SK-N-SH (cell line): ENCODE measurements around the gene TMPRSS11B. TPM values are rescaled to one million over a fixed set of nuclear protein-coding genes. Genes with fewer than 3 reads are reported as not detected.

ENCODE experiments used
- CTCF ChIA-PET: fragments of 300-600, 350-600 bp; formaldehyde crosslinking; extraction: SDS; loops from one replicate; lab custom pipeline; 2021; lab: Yijun Ruan, JAX
- POLR2A ChIA-PET: fragments of 350-600 bp; sonication (Branson Sonifier 250); formaldehyde crosslinking; extraction: SDS; loops from one replicate; lab custom pipeline; 2020; ENCODE audit warnings: antibody characterized with exemption, inconsistent platforms; lab: Yijun Ruan, JAX
- DNase-seq: peaks from one replicate; pipeline ENCODE4 v3.0.0; 2012
- H2AFZ ChIP-seq: fragments of 200-600 bp; sonication (generic); 2 replicates; pipeline ENCODE4 v1.8.1; 2016; ENCODE audit warnings: antibody characterized with exemption, mild to moderate bottlenecking, low read depth
- H3F3A ChIP-seq: fragments of 200-600 bp; sonication (generic); replicated peaks from 2 replicates; pipeline ENCODE3; 2016; ENCODE audit warnings: antibody characterized with exemption, mild to moderate bottlenecking; ENCODE audit not compliant: insufficient read depth
- H3K27ac ChIP-seq, 2 experiments: fragments of 200-500 bp in 1 of 2; fragments of 200-600 bp in 1 of 2; sonication (Bioruptor generic) in 1 of 2; sonication (generic), shearing (Covaris generic) in 1 of 2; 2 replicates each; pipeline versions ENCODE4 v1.5.1 to v1.6.1; 2014 to 2016; ENCODE audit warnings: low read depth in 2 of 2, inconsistent platforms in 1 of 2, low read length in 1 of 2, mild to moderate bottlenecking in 1 of 2, mixed read lengths in 1 of 2
- H3K27me3 ChIP-seq: fragments of 200-600 bp; sonication (generic), shearing (Covaris generic); 2 replicates; pipeline ENCODE4 v1.6.1; 2016; ENCODE audit warnings: mixed run types; ENCODE audit not compliant: insufficient read depth
- H3K36me3 ChIP-seq, 2 experiments: fragments of 200-500 bp in 1 of 2; fragments of 200-600 bp in 1 of 2; sonication (Bioruptor generic) in 1 of 2; sonication (generic) in 1 of 2; replicated peaks in 1 of 2; 2 replicates each; pipeline versions ENCODE3 to v1.5.1; 2014 to 2016; ENCODE audit warnings: low read length in 1 of 2, mild to moderate bottlenecking in 1 of 2; ENCODE audit not compliant: insufficient read depth in 2 of 2, control insufficient read depth in 1 of 2
- H3K4me1 ChIP-seq, 2 experiments: fragments of 200-500 bp in 1 of 2; fragments of 200-600 bp in 1 of 2; sonication (Bioruptor generic) in 1 of 2; sonication (generic), shearing (Covaris generic) in 1 of 2; 2 replicates each; pipeline versions ENCODE4 v1.5.1 to v1.6.1; 2014 to 2016; ENCODE audit warnings: low read depth in 1 of 2, low read length in 1 of 2, mixed run types in 1 of 2; ENCODE audit not compliant: insufficient read depth in 2 of 2, control insufficient read depth in 1 of 2
- H3K4me2 ChIP-seq: fragments of 200-600 bp; sonication (generic), shearing (Covaris generic); 2 replicates; pipeline ENCODE4 v1.6.1; 2017; ENCODE audit warnings: mixed run types
- H3K4me3 ChIP-seq, 2 experiments: fragments of 200-500 bp in 1 of 2; fragments of 200-600 bp in 1 of 2; sonication (Bioruptor generic) in 1 of 2; sonication (generic), shearing (Covaris generic) in 1 of 2; 2 replicates each; pipeline versions ENCODE4 v1.5.1 to v1.8.1; 2014 to 2016; ENCODE audit warnings: low read depth in 2 of 2, inconsistent platforms in 1 of 2, low read length in 1 of 2, mild to moderate bottlenecking in 1 of 2, mixed read lengths in 1 of 2, moderate library complexity in 1 of 2
- H3K79me2 ChIP-seq: fragments of 200-600 bp; sonication (generic); 2 replicates; pipeline ENCODE4 v1.8.1; 2017; ENCODE audit warnings: mild to moderate bottlenecking; ENCODE audit not compliant: insufficient read depth
- H3K9ac ChIP-seq: fragments of 200-600 bp; sonication (generic); 2 replicates; pipeline ENCODE4 v1.6.1; 2017; ENCODE audit warnings: mixed run types
- H3K9me2 ChIP-seq: fragments of 200-600 bp; sonication (generic); 2 replicates; pipeline ENCODE4 v1.6.1; 2017; ENCODE audit warnings: mixed run types
- H3K9me3 ChIP-seq: fragments of 200-600 bp; sonication (generic); 2 replicates; pipeline ENCODE4 v1.6.1; 2017; ENCODE audit warnings: mixed run types, mild to moderate bottlenecking, moderate library complexity
- H4K20me1 ChIP-seq: fragments of 200-600 bp; sonication (generic); 2 replicates; pipeline ENCODE4 v1.6.1; 2017; ENCODE audit warnings: mild to moderate bottlenecking, mixed run types; ENCODE audit not compliant: insufficient read depth
- EZH2phosphoT487 ChIP-seq: fragments of 200-600 bp; sonication (generic); IDR thresholded peaks from 2 replicates; pipeline ENCODE4 v1.6.1; 2017; ENCODE audit warnings: low read depth, mixed run types, mild to moderate bottlenecking, antibody characterized with exemption, moderate library complexity, borderline replicate concordance
- FOSL2 ChIP-seq: IDR thresholded peaks from 2 replicates; pipeline ENCODE4 v1.4.0; 2012; ENCODE audit warnings: low read depth, mild to moderate bottlenecking, moderate library complexity, borderline replicate concordance
- MEF2A ChIP-seq: IDR thresholded peaks from 2 replicates; pipeline ENCODE4 v1.4.0; 2012; ENCODE audit warnings: low read depth, borderline replicate concordance
- MXI1 ChIP-seq: IDR thresholded peaks from 2 replicates; pipeline ENCODE4 v1.6.1; 2012; ENCODE audit warnings: mild to moderate bottlenecking, low read depth, low read length, improper control_type of control experiment
- POLR2AphosphoS5 ChIP-seq: IDR thresholded peaks from 2 replicates; pipeline ENCODE4 v1.6.1; 2012; ENCODE audit warnings: low read depth, low read length
- TAF1 ChIP-seq: IDR thresholded peaks from 2 replicates; pipeline ENCODE4 v1.6.1; 2012; ENCODE audit warnings: low read depth, mild to moderate bottlenecking, low read length, moderate library complexity, borderline replicate concordance
- YY1 ChIP-seq: IDR thresholded peaks from 2 replicates; pipeline ENCODE4 v1.4.0; 2012; ENCODE audit warnings: low read depth, mild to moderate bottlenecking
- WGBS: methylation state at CpG from one replicate; pipeline ENCODE4 v1.1.6; 2017; ENCODE audit warnings: low lambda C conversion rate; 5-methylcytosine and 5-hydroxymethylcytosine counted together
- polyA plus RNA-seq, 3 experiments: library from polyadenylated mRNA; depleted of rRNA; stranded (reverse); fragments of >200 nt; gene quantifications; 2 replicates each; pipeline ENCODE4 v1.2.3, GENCODE V29; 2012
- TF ChIP-seq, protein P1 (sequence below): IDR thresholded peaks from 2 replicates; pipeline ENCODE4 v1.6.1; 2012; ENCODE audit warnings: mild to moderate bottlenecking, low read depth, low read length, moderate library complexity
- TF ChIP-seq, protein P2 (sequence below): fragments of 200-600 bp; sonication (generic); IDR thresholded peaks from 2 replicates; pipeline ENCODE4 v1.6.1; 2017; ENCODE audit warnings: antibody characterized with exemption, mild to moderate bottlenecking, moderate library complexity
- TF ChIP-seq, protein P3 (sequence below): IDR thresholded peaks from 2 replicates; pipeline ENCODE4; 2012

TMPRSS11B gene
- polyA plus RNA-seq, 1 of the 3 experiments (the other 2 are of a cell fraction): not detected

DNA sequence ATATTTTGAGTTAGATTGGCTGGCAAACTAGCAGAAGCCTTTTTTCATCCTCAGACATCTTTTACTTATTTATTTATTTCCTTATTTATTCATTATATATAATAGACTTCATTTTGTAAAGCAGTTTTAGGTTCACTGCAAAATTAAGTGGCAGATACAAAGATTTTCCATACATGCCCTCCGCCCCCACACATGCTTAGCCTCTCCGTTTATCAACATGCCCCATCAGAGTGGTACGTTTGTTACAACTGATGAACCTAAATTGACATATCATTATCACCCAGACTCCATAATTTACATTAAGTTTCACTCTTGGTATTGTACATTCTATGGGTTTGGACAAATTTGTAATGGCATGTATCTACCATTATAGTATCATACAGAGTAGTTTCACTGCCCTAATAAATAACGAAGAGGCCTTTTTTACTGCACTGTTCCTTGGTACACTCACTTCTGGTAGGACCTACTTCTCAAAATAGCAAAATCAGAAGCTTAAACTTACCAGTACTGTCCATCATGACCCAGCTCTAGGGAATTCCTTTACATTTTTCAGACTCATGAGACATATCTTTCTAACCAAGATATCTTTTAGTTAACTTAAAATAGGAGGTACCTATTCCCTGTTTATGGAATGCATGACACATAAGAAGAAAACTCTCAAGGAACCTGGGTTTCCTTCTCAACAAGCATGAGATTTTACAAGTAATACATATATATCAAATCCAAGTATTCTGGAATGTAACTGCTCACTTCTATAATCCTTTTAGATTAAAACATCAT is 4.8 kb upstream of the TMPRSS11B start:
- Histone ChIP-seq H3F3A (no peaks in the 10 kb centered on the region), H2AFZ (no peak overlapping the region), H3K4me2 (no peak overlapping the region), H3K9me2 (0 out of 2 replicates have a peak, but pooled peaks cover 3% of the 10 kb centered on the region), H3K9ac (no peak overlapping the region), H3K27ac (no peak overlapping the region), H3K79me2 (no peaks in the 10 kb centered on the region), H3K27me3 (peaks cover 4% of the 10 kb centered on the region; the same call in 1 of the 2 replicates), H4K20me1 (no peaks in the 10 kb centered on the region), H3K4me1 (no peaks in the 10 kb centered on the region), H3K9me3 (no peaks in the 10 kb centered on the region), H3K4me3 (no peak overlapping the region), H3K36me3 (no peaks in the 10 kb centered on the region)
- no peak for DNase-seq
- no peak for TF ChIP-seq TAF1
- no peak for TF ChIP-seq YY1
- no peak for TF ChIP-seq MXI1
- no peak for TF ChIP-seq FOSL2
- TF ChIP-seq, protein P1, sequence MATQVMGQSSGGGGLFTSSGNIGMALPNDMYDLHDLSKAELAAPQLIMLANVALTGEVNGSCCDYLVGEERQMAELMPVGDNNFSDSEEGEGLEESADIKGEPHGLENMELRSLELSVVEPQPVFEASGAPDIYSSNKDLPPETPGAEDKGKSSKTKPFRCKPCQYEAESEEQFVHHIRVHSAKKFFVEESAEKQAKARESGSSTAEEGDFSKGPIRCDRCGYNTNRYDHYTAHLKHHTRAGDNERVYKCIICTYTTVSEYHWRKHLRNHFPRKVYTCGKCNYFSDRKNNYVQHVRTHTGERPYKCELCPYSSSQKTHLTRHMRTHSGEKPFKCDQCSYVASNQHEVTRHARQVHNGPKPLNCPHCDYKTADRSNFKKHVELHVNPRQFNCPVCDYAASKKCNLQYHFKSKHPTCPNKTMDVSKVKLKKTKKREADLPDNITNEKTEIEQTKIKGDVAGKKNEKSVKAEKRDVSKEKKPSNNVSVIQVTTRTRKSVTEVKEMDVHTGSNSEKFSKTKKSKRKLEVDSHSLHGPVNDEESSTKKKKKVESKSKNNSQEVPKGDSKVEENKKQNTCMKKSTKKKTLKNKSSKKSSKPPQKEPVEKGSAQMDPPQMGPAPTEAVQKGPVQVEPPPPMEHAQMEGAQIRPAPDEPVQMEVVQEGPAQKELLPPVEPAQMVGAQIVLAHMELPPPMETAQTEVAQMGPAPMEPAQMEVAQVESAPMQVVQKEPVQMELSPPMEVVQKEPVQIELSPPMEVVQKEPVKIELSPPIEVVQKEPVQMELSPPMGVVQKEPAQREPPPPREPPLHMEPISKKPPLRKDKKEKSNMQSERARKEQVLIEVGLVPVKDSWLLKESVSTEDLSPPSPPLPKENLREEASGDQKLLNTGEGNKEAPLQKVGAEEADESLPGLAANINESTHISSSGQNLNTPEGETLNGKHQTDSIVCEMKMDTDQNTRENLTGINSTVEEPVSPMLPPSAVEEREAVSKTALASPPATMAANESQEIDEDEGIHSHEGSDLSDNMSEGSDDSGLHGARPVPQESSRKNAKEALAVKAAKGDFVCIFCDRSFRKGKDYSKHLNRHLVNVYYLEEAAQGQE: no peak
- TF ChIP-seq, protein P2, sequence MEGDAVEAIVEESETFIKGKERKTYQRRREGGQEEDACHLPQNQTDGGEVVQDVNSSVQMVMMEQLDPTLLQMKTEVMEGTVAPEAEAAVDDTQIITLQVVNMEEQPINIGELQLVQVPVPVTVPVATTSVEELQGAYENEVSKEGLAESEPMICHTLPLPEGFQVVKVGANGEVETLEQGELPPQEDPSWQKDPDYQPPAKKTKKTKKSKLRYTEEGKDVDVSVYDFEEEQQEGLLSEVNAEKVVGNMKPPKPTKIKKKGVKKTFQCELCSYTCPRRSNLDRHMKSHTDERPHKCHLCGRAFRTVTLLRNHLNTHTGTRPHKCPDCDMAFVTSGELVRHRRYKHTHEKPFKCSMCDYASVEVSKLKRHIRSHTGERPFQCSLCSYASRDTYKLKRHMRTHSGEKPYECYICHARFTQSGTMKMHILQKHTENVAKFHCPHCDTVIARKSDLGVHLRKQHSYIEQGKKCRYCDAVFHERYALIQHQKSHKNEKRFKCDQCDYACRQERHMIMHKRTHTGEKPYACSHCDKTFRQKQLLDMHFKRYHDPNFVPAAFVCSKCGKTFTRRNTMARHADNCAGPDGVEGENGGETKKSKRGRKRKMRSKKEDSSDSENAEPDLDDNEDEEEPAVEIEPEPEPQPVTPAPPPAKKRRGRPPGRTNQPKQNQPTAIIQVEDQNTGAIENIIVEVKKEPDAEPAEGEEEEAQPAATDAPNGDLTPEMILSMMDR: no peak
- no peak for TF ChIP-seq POLR2AphosphoS5
- WGBS: 6% methylated on average over 4 of the region's 4 CpGs
- POLR2A ChIA-PET: no interaction called here
- CTCF ChIA-PET: no interaction called here

DNA sequence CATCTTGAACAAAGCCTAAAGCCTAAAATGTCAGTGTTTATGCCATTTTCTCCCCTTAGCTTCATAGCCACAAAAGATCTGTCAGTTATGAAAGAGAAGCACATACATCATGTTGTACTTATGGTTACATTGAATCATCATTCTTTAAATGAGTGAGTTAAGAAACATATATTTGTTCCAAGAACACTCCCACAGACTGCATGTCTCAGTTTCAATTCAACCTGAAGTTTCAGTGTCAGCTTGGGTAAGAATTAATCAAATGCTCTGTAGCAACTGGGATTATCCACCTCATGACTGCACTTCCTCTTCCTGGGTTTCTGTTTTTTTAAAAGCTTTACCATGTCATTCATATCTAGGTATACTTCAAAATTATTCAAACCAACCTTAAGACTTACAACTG is 3.9 kb upstream of the TMPRSS11B start:
- peaks cover 4% of the 10 kb centered on the region; the same call in 1 of the 2 replicates for H3K27me3 ChIP-seq
- CTCF ChIA-PET: no interaction called here
- POLR2A ChIA-PET: no interaction called here
- H3K4me3 ChIP-seq: no peak overlapping the region
- H3K79me2 ChIP-seq: no peaks in the 10 kb centered on the region
- H3F3A ChIP-seq: no peaks in the 10 kb centered on the region
- no peak overlapping the region for H3K27ac ChIP-seq
- no peaks in the 10 kb centered on the region for H3K4me1 ChIP-seq
- H3K9me3 ChIP-seq: no peaks in the 10 kb centered on the region
- no peaks in the 10 kb centered on the region for H3K36me3 ChIP-seq
- no peaks in the 10 kb centered on the region for H4K20me1 ChIP-seq
- no peak for TF ChIP-seq EZH2phosphoT487
- TF ChIP-seq MEF2A: no peak
- TF ChIP-seq, protein P3, sequence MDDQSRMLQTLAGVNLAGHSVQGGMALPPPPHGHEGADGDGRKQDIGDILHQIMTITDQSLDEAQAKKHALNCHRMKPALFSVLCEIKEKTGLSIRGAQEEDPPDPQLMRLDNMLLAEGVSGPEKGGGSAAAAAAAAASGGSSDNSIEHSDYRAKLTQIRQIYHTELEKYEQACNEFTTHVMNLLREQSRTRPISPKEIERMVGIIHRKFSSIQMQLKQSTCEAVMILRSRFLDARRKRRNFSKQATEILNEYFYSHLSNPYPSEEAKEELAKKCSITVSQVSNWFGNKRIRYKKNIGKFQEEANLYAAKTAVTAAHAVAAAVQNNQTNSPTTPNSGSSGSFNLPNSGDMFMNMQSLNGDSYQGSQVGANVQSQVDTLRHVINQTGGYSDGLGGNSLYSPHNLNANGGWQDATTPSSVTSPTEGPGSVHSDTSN: no peak
- no peak overlapping the region for H3K4me2 ChIP-seq
- DNase-seq: no peak
- H2AFZ ChIP-seq: no peak overlapping the region
- 0 out of 2 replicates have a peak, but pooled peaks cover 3% of the 10 kb centered on the region for H3K9me2 ChIP-seq
- no peak overlapping the region for H3K9ac ChIP-seq
